AG09319 (cell line): Measurements from ENCODE around the gene CRIM1.
A peak's percentile ranks its signal among the peaks of the same experiment; 100 is the strongest.

Source experiments
- DNase-seq: peaks from one replicate; pipeline ENCODE4 v3.0.0-alpha.2; 2010; ENCODE audit warnings: low read depth; ENCODE audit errors: extremely low read depth
- TF ChIP-seq, protein P1 (sequence below): IDR thresholded peaks from 2 replicates; pipeline ENCODE4 v1.5.1; 2011; ENCODE audit warnings: low read depth, mild to moderate bottlenecking, inconsistent platforms, low read length, moderate library complexity

Gene CRIM1

GRCh38 chr2:36425608-36426355 is 70.2 kb downstream of the CRIM1 start:
- TF ChIP-seq, protein P1, sequence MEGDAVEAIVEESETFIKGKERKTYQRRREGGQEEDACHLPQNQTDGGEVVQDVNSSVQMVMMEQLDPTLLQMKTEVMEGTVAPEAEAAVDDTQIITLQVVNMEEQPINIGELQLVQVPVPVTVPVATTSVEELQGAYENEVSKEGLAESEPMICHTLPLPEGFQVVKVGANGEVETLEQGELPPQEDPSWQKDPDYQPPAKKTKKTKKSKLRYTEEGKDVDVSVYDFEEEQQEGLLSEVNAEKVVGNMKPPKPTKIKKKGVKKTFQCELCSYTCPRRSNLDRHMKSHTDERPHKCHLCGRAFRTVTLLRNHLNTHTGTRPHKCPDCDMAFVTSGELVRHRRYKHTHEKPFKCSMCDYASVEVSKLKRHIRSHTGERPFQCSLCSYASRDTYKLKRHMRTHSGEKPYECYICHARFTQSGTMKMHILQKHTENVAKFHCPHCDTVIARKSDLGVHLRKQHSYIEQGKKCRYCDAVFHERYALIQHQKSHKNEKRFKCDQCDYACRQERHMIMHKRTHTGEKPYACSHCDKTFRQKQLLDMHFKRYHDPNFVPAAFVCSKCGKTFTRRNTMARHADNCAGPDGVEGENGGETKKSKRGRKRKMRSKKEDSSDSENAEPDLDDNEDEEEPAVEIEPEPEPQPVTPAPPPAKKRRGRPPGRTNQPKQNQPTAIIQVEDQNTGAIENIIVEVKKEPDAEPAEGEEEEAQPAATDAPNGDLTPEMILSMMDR: no peak
- no peak for DNase-seq

DNA sequence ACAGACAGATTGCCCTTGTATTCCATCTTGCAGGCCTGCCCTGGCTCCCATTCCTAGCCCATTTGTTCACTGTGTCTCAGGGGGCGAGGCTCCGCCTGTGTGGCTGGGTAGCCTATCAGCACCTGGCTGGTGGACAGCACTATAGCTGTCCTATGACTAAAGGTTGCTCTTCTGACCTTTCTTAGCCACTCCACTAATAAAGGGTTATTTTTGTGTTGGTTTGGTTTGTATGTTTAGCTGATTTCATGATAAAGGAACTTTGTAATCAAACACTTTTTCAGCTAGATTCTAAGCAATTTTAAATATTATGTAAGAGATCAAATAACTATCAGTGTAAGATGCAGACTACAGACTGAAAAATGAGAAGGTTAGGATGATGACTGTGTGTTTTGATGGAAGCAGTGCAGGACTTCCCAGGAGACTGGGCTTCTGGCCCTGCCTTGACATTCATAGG is 72.2 kb downstream of the CRIM1 start:
- no peak for DNase-seq

DNA sequence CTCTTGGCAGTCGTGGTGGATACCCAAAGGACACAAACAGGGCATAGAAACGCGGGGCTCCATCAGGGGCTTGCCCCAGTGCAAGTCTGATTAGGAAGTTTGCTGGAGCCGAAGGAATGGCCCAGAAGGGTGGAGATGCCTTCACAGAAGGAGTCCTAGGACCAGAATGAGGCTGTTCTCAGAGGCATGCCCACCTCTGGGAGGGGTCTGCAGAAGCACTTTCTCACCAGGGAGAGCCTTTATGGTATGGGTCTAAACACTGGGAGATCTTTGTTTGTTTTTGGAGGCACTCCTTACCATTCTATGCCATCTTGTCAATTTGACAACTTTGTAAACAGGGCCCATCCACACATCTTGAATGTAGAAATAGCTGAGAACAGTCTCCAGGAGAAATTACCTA is 75.0 kb downstream of the CRIM1 start:
- TF ChIP-seq, protein P1: no peak
- no peak for DNase-seq

More for the DNA sequence above, 72.2 kb downstream of the CRIM1 start:
- TF ChIP-seq, protein P1: no peak

DNA sequence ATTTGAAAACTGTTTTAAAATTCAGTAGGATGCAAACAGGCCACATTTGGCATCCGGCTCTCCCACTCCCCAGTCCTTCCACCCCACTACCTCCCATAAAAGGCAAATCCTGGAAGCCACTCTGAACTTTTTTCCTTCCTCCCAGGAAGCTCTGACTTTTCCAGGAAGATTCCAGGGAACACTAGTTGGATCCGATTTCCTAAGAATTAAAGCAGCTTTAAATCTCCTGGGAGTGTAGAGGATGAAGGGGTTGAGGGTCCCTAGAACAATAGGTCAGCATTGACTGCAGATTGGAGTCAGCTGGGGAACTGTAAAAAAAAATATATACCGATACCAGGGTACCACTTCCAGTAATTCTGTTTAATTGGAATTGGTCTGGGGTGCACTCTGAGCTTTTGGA is 76.9 kb downstream of the CRIM1 start:
- DNase-seq: no peak
- TF ChIP-seq, protein P1: no peak

DNA sequence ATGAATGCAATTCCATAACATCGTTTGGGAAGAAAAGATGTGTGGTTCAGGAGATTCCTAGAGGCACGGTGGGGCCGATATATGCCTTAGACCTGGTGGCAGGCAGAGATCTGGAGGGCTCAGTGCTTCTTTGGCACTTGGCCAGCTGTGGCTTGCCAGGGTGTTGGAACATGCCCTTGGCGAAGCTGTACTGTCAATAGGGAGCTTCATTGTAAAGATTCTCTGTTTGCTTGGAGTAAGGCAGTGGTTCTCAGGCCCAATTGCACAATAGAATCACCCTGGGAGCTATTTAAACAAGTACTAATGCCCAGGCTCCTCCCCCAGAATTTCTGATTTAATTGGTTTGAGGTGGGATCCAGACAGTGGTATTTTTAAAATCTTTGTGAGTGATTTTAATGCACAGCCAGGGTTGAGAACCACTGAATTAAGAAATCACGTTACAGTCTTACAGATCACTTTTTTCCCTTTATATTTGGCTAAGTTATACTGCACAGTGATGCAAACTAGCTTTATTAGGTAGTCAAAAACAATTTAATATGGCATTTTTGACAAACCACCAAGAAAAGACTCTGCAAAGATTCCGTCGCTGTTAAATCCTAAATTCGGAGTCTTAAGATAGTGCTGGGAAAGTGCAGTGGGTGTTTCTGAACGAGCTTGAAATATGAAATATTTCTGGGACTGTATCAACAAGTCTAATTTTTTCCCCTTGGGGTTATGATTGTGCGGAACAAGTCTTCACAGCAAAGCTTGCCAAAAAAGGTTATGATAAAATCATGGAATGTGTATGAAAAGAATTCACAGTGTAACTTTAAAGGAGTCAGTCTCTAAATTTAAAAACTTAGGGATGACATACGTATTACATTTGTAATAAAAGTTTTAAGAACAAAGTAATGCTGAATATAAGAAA is 78.0 kb downstream of the CRIM1 start:
- DNase-seq: no peak
- TF ChIP-seq, protein P1: no peak

- peak; percentile 82 for DNase-seq
- TF ChIP-seq, protein P1: no peak
Observed at GRCh38 chr2:36438449-36438977, 82.9 kb downstream of the CRIM1 start.
